Measurements from ENCODE around the gene SERPINA3.
"Not testable (repeated sequence)": the region's sequence is repeated elsewhere in the genome, so short reads cannot be mapped to it uniquely, and the experiment has no call there.

The SERPINA3 gene

GRCh38 chr14:94636744-94637412 lies 24.7 kb downstream of the SERPINA3 start:
- DNase-seq: no peak

- not testable (repeated sequence) for DNase-seq
These were observed 25.6 kb downstream of the SERPINA3 start for GRCh38 chr14:94637814-94638213.

- no peak for DNase-seq
These were observed 26.1 kb downstream of the SERPINA3 start for GRCh38 chr14:94638339-94638738.

GRCh38 chr14:94638961-94639817 lies 27.0 kb downstream of the SERPINA3 start:
- no peak for DNase-seq

- no peak for DNase-seq
These were observed 28.8 kb downstream of the SERPINA3 start for GRCh38 chr14:94640721-94641631.

GRCh38 chr14:94641632-94641955 lies 29.4 kb downstream of the SERPINA3 start:
- no peak for DNase-seq

GRCh38 chr14:94643316-94644101 lies 31.3 kb downstream of the SERPINA3 start:
- no peak for DNase-seq

GRCh38 chr14:94644102-94644535 lies 31.9 kb downstream of the SERPINA3 start:
- no peak for DNase-seq

- DNase-seq: no peak
These were observed 33.9 kb downstream of the SERPINA3 start for GRCh38 chr14:94646066-94646465.

GRCh38 chr14:94646481-94646880 lies 34.3 kb downstream of the SERPINA3 start:
- DNase-seq: no peak

- DNase-seq: no peak
These were observed 36.6 kb downstream of the SERPINA3 start for GRCh38 chr14:94648801-94649200.

- no peak for DNase-seq
These were observed 37.6 kb downstream of the SERPINA3 start for GRCh38 chr14:94649543-94650443.

GRCh38 chr14:94650444-94650775 lies 38.2 kb downstream of the SERPINA3 start:
- no peak for DNase-seq

GRCh38 chr14:94650806-94651805 lies 38.9 kb downstream of the SERPINA3 start:
- DNase-seq: no peak

- DNase-seq: no peak
These were observed 41.1 kb downstream of the SERPINA3 start for GRCh38 chr14:94653321-94653720.

GRCh38 chr14:94654071-94654861 lies 42.1 kb downstream of the SERPINA3 start:
- no peak for DNase-seq

- DNase-seq: no peak
These were observed 43.0 kb downstream of the SERPINA3 start for GRCh38 chr14:94655169-94655710.

GRCh38 chr14:94656043-94656442 lies 43.9 kb downstream of the SERPINA3 start:
- no peak for DNase-seq

GRCh38 chr14:94659256-94659655 lies 47.1 kb downstream of the SERPINA3 start:
- DNase-seq: no peak
